Measurements from ENCODE around the gene FCRL6. TPM values are rescaled to one million over a fixed set of nuclear protein-coding genes. Genes with fewer than 3 reads are reported as not detected.

The FCRL6 gene
- total RNA-seq, 4 donors from 2014 or later = not detected

DNA sequence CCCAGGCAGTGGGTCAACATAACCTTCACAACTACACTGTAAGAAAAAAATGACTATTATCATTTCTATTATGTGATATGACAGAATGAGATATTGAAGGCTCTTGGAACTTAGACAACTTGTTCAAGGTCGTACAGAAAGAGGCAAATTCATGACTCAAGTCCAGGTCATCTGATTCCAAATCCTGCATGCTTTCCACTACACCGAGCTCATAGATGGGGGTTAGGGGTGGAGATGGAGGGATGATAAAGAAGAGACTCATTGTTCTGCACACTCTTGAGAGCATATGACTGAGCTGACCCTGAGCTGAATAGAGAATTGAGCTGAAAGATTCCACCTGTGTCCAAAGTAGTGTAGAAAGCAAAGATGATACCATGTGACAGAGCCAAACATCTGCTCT lies 2.8 kb downstream of the FCRL6 start:
- H3K9me3 ChIP-seq = no peaks in the 10 kb centered on the region
- no peak for DNase-seq
- no peak overlapping the region for H3K4me3 ChIP-seq
- ATAC-seq = no peak
- H3K27me3 ChIP-seq = no peaks in the 10 kb centered on the region
- in situ Hi-C loops (cut with MboI; ENCODE audit: low sequenced_read_pairs in 4 of 4) = loop anchor here in 1 of 4 donors (5.0 to 10.0 kb wide), 2 partner anchors 50 to 87 kb away; no protein-coding TSS in a partner anchor
- intact Hi-C loops (cut with DNase I; ENCODE audit: low total_unique reads) = no loop called here
- no peak overlapping the region for H3K27ac ChIP-seq
- no peaks in the 10 kb centered on the region for H3K36me3 ChIP-seq
- H3K4me1 ChIP-seq = no peaks in the 10 kb centered on the region
- TF ChIP-seq, protein P1, sequence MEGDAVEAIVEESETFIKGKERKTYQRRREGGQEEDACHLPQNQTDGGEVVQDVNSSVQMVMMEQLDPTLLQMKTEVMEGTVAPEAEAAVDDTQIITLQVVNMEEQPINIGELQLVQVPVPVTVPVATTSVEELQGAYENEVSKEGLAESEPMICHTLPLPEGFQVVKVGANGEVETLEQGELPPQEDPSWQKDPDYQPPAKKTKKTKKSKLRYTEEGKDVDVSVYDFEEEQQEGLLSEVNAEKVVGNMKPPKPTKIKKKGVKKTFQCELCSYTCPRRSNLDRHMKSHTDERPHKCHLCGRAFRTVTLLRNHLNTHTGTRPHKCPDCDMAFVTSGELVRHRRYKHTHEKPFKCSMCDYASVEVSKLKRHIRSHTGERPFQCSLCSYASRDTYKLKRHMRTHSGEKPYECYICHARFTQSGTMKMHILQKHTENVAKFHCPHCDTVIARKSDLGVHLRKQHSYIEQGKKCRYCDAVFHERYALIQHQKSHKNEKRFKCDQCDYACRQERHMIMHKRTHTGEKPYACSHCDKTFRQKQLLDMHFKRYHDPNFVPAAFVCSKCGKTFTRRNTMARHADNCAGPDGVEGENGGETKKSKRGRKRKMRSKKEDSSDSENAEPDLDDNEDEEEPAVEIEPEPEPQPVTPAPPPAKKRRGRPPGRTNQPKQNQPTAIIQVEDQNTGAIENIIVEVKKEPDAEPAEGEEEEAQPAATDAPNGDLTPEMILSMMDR (IDR thresholded peaks at IDR 0.05 in 4 of 5, conservative IDR thresholded peaks at IDR 0.05 in 1 of 5) = no peak
- TF ChIP-seq POLR2A (IDR thresholded peaks at IDR 0.05) = no peak

DNA sequence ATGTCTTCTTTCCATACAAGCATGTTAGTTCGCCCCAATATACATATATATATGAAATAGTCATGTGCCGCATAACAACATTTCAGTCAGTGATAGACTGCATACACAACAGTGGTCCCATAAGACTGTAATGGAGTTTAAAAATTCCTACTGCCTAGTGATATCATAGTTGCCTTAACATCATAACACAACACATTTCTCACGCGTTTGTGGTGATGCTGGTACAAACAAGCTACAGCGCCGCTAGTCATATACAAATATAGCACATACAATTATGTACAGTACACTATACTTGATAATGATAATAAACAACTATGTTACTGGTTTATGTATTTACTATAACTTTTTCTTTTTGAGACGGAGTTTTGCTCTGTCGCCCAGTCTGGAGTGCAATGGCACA lies 13.8 kb downstream of the FCRL6 start:
- no peak overlapping the region for H3K4me3 ChIP-seq
- no peaks in the 10 kb centered on the region for H3K4me1 ChIP-seq
- no peaks in the 10 kb centered on the region for H3K27me3 ChIP-seq
- in situ Hi-C loops (cut with MboI; ENCODE audit: low sequenced_read_pairs in 4 of 4) = no loop called here
- DNase-seq (no peak), ATAC-seq (no peak)
- TF ChIP-seq, protein P1 (IDR thresholded peaks at IDR 0.05 in 4 of 5, conservative IDR thresholded peaks at IDR 0.05 in 1 of 5) = no peak
- TF ChIP-seq POLR2A (IDR thresholded peaks at IDR 0.05) = no peak
- intact Hi-C loops (cut with DNase I; ENCODE audit: low total_unique reads) = no loop called here
- no peak overlapping the region for H3K27ac ChIP-seq
- no peaks in the 10 kb centered on the region for H3K36me3 ChIP-seq
- no peaks in the 10 kb centered on the region for H3K9me3 ChIP-seq

DNA sequence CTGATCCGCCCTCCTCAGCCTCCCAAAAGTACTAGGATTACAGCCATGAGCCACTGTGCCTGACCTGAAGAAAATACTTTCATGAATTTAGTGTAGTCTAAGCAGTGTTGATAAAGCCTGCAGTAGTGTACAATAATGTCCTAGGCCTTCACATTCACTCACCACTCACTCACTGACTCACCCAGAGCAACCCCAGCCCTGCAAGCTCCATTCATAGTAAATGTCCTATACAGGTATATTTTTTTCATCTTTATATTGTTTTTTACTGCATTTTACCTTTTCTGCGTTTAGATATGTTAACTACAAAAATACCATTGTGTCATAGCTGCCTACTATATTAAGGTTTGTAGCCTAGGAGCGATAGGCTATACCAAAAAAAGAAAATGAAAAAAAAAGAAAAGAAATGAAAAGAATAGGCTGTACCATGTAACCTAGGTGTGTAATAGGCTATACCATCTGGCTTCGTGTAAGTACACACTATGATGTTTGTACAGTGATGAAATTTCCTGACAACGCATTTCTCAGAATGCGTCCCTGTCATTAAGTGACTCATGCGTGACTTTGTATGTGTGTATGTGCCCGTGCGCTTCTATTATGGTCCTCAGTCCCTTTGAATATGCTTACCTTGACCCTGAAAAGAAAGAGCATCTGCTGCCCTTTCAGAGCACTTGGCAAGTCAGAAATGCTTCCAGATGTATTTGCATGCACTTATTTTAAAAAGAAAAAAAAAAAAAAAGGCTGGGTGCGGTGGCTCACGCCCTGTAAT lies 15.3 kb downstream of the FCRL6 start:
- Histone ChIP-seq H3K27me3 (no peaks in the 10 kb centered on the region), H3K36me3 (no peaks in the 10 kb centered on the region), H3K4me1 (no peaks in the 10 kb centered on the region), H3K4me3 (no peak overlapping the region), H3K9me3 (no peaks in the 10 kb centered on the region), H3K27ac (no peak overlapping the region)
- in situ Hi-C loops (cut with MboI; ENCODE audit: low sequenced_read_pairs in 4 of 4) (no loop called here), intact Hi-C loops (cut with DNase I; ENCODE audit: low total_unique reads) (no loop called here)
- DNase-seq (no peak), ATAC-seq (no peak)
- TF ChIP-seq POLR2A (IDR thresholded peaks at IDR 0.05) = no peak
- TF ChIP-seq, protein P1 (IDR thresholded peaks at IDR 0.05 in 4 of 5, conservative IDR thresholded peaks at IDR 0.05 in 1 of 5) = no peak

DNA sequence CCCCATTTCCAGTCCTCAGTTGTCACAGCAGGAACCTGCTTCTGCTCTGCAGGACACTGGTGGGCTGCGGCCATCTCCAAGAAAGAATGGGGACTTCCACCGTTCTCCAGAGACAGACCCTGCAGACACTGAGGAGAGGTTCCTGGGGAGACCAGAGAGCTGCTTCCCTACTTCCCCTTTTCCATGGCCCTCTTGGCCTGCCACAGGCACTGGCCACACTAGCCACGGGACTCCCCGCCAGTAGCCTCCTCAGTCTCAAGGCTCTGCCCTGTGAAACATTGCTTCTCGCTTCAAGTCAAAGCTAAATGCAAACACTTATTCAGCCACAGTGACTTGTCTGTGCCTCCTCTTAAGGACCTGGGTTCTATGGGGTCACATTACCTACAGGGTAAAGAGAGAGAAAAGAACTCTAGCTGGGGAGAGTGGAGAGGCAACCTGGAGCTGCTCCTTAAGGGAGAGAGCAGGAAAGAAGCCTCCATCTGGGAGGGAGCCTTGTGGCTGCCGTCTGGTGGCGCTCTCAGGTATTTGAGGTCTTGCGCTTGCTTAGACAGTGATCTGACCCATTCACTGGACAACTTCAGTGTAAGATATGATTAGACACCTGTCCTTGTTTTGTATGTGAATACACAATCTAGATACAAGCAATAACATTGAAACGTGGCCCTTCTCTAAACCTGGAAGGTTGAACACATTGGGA lies 19.2 kb downstream of the FCRL6 start:
- intact Hi-C loops (cut with DNase I; ENCODE audit: low total_unique reads) (no loop called here), in situ Hi-C loops (cut with MboI; ENCODE audit: low sequenced_read_pairs in 4 of 4) (no loop called here)
- Histone ChIP-seq H3K27ac (no peak overlapping the region), H3K9me3 (no peaks in the 10 kb centered on the region), H3K27me3 (peaks cover 0 to 4% (median 2%) of the 10 kb centered on the region in 3 donors), H3K4me1 (no peaks in the 10 kb centered on the region), H3K4me3 (no peak overlapping the region), H3K36me3 (no peaks in the 10 kb centered on the region)
- DNase-seq (no peak), ATAC-seq (no peak)
- TF ChIP-seq POLR2A (IDR thresholded peaks at IDR 0.05) = no peak
- TF ChIP-seq, protein P1 (IDR thresholded peaks at IDR 0.05 in 4 of 5, conservative IDR thresholded peaks at IDR 0.05 in 1 of 5) = no peak
